Stimulated activated CD4-positive, alpha-beta T cell treated with anti-CD3 and anti-CD28 coated beads, Interleukin-2, amount 100 ng/mL, for 4 hours (primary cell): ENCODE data around the gene OPCML.

Experiments used
- DNase-seq: peaks from one replicate; pipeline ENCODE4 v3.0.0-alpha.2; 2020; ENCODE audit warnings: low read depth

The OPCML gene

GRCh38 chr11:133531971-133532651, at the start of gene OPCML:
Gene OPCML (minus strand): TSS chr11:133532501.
- no peak for DNase-seq

GRCh38 chr11:133581091-133581490, 48.8 kb upstream of the OPCML start:
- no peak for DNase-seq

GRCh38 chr11:133579165-133580031, 47.1 kb upstream of the OPCML start:
- DNase-seq: no peak

GRCh38 chr11:133577403-133577802, 45.1 kb upstream of the OPCML start:
- no peak for DNase-seq

GRCh38 chr11:133576351-133576750, 44.0 kb upstream of the OPCML start:
- DNase-seq: no peak

GRCh38 chr11:133573081-133573480, 40.8 kb upstream of the OPCML start:
- no peak for DNase-seq

- DNase-seq: no peak
Measured at GRCh38 chr11:133570376-133570775, 38.1 kb upstream of the OPCML start.

GRCh38 chr11:133563505-133564025, 31.3 kb upstream of the OPCML start:
- no peak for DNase-seq

- no peak for DNase-seq
Measured at GRCh38 chr11:133560472-133560855, 28.2 kb upstream of the OPCML start.

- DNase-seq: no peak
Measured at GRCh38 chr11:133559833-133560471, 27.7 kb upstream of the OPCML start.

- no peak for DNase-seq
Measured at GRCh38 chr11:133559382-133559781, 27.1 kb upstream of the OPCML start.

- DNase-seq: no peak
Measured at GRCh38 chr11:133555034-133555433, 22.7 kb upstream of the OPCML start.

GRCh38 chr11:133553885-133554740, 21.8 kb upstream of the OPCML start:
- DNase-seq: no peak

- DNase-seq: no peak
Measured at GRCh38 chr11:133552938-133553337, 20.6 kb upstream of the OPCML start.

- DNase-seq: no peak
Measured at GRCh38 chr11:133551064-133551463, 18.8 kb upstream of the OPCML start.

GRCh38 chr11:133549826-133550225, 17.5 kb upstream of the OPCML start:
- DNase-seq: no peak

GRCh38 chr11:133548641-133549040, 16.3 kb upstream of the OPCML start:
- DNase-seq: no peak

- DNase-seq: no peak
Measured at GRCh38 chr11:133547808-133548494, 15.7 kb upstream of the OPCML start.

GRCh38 chr11:133545199-133545803, 13.0 kb upstream of the OPCML start:
- DNase-seq: no peak

GRCh38 chr11:133541720-133542095, 9.4 kb upstream of the OPCML start:
- DNase-seq: no peak
